Measurements from ENCODE around the gene AMN1.
A peak's percentile ranks its signal among the peaks of the same experiment; 100 is the strongest.
"Not testable (repeated sequence)": the region's sequence is repeated elsewhere in the genome, so short reads cannot be mapped to it uniquely, and the experiment has no call there.

The AMN1 gene

GRCh38 chr12:31749024-31749704 lies 20.3 kb upstream of the AMN1 start:
- DNase-seq (ENCODE audit: extremely low spot score) = peak; percentile 82
- ChIA-PET POLR2A (interaction anchor here (0.5 to 0.7 kb wide), 3 partner anchors 55 to 147 kb away, joined by 3 to 5 read pairs (median 3); no protein-coding TSS in a partner anchor), CTCF (interaction anchor here (1.0 to 2.0 kb wide), 4 partner anchors 10 to 357 kb away, joined by 3 to 8 read pairs (median 4); partner anchors contain the start of gene BICD1)
- TF ChIP-seq, protein P1, sequence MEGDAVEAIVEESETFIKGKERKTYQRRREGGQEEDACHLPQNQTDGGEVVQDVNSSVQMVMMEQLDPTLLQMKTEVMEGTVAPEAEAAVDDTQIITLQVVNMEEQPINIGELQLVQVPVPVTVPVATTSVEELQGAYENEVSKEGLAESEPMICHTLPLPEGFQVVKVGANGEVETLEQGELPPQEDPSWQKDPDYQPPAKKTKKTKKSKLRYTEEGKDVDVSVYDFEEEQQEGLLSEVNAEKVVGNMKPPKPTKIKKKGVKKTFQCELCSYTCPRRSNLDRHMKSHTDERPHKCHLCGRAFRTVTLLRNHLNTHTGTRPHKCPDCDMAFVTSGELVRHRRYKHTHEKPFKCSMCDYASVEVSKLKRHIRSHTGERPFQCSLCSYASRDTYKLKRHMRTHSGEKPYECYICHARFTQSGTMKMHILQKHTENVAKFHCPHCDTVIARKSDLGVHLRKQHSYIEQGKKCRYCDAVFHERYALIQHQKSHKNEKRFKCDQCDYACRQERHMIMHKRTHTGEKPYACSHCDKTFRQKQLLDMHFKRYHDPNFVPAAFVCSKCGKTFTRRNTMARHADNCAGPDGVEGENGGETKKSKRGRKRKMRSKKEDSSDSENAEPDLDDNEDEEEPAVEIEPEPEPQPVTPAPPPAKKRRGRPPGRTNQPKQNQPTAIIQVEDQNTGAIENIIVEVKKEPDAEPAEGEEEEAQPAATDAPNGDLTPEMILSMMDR (IDR thresholded peaks at IDR 0.05; ENCODE audit: control extremely low read depth, extremely low read depth, low read depth, missing control alignments) = no peak

DNA sequence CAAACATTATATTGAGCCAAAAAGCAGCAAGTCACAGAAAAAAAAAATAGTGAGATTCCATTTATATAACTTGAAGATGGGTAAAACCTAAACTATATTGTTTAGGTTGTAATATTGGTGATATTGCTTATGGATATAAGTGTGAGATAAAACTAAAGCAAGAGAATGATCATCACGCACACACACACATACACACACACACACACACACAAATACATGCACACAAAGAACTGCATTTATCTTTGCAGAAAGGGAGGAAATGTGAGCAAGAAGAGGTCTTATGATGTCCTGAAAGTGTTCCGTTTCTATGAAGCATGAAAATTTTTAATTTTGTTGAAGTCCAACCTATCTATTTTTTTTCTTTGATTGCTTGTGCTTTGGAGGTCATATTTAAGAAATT lies 16.4 kb upstream of the AMN1 start:
- DNase-seq (ENCODE audit: extremely low spot score) = no peak
- POLR2A ChIA-PET = no interaction called here
- TF ChIP-seq, protein P1 (IDR thresholded peaks at IDR 0.05; ENCODE audit: control extremely low read depth, extremely low read depth, low read depth, missing control alignments) = no peak
- CTCF ChIA-PET = interaction anchor here (1.2 kb wide), 1 partner anchor 59 kb away, joined by 3 read pairs; no protein-coding TSS in a partner anchor

GRCh38 chr12:31744363-31744762 lies 15.5 kb upstream of the AMN1 start:
- POLR2A ChIA-PET; DNase-seq (ENCODE audit: extremely low spot score); CTCF ChIA-PET: not testable (repeated sequence)

GRCh38 chr12:31742891-31743290 lies 14.1 kb upstream of the AMN1 start:
- ChIA-PET POLR2A (no interaction called here), CTCF (interaction anchor here (1.6 kb wide), 1 partner anchor 10 kb away, joined by 6 read pairs; no protein-coding TSS in a partner anchor)
- TF ChIP-seq, protein P1 (IDR thresholded peaks at IDR 0.05; ENCODE audit: control extremely low read depth, extremely low read depth, low read depth, missing control alignments) = no peak
- no peak for DNase-seq (ENCODE audit: extremely low spot score)

GRCh38 chr12:31740628-31741027 lies 11.8 kb upstream of the AMN1 start:
- ChIA-PET POLR2A (no interaction called here), CTCF (no interaction called here)
- TF ChIP-seq, protein P1 (IDR thresholded peaks at IDR 0.05; ENCODE audit: control extremely low read depth, extremely low read depth, low read depth, missing control alignments) = no peak
- DNase-seq (ENCODE audit: extremely low spot score) = no peak

GRCh38 chr12:31737763-31738162 lies 8.9 kb upstream of the AMN1 start:
- ChIA-PET CTCF (no interaction called here), POLR2A (no interaction called here)
- TF ChIP-seq, protein P1 (IDR thresholded peaks at IDR 0.05; ENCODE audit: control extremely low read depth, extremely low read depth, low read depth, missing control alignments) = no peak
- no peak for DNase-seq (ENCODE audit: extremely low spot score)

DNA sequence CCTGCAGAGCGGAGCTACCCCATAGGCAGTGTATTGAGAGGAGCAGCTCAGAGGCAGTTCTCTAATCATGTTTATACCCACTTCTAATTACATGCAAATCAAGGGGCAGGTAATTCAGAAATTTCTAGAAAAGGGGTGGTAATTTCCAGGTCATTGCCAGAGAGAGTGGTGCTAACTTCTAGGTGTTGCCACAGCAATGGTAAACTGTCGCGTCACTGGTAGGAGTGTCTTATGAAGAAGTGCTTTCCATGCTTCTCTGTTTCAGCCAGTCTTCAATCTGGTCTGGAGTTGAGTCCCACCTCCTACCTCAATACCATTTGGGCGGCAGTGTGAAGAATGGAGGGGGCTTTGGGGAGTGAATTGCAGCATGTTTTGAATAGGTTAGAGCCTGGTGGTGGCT lies 8.5 kb upstream of the AMN1 start:
- TF ChIP-seq, protein P1 (IDR thresholded peaks at IDR 0.05; ENCODE audit: control extremely low read depth, extremely low read depth, low read depth, missing control alignments) = no peak
- CTCF ChIA-PET = interaction anchor here (0.9 kb wide), 1 partner anchor 55 kb away, joined by 3 read pairs; no protein-coding TSS in a partner anchor

More for the DNA sequence above, 8.5 kb upstream of the AMN1 start:
- DNase-seq (ENCODE audit: extremely low spot score) = no peak
- POLR2A ChIA-PET = no interaction called here
